HG03139 (cell line): ENCODE data around the gene CAMK2G.
A peak's percentile ranks its signal among the peaks of the same experiment; 100 is the strongest.
"Not testable (repeated sequence)": the region's sequence is repeated elsewhere in the genome, so short reads cannot be mapped to it uniquely, and the experiment has no call there.

Experiments
- ATAC-seq: cut with Tn5 transposase; IDR thresholded peaks from one replicate; pipeline ENCODE4 v1.9.1; 2021; ENCODE audit not compliant: unreplicated experiment

The CAMK2G gene

DNA sequence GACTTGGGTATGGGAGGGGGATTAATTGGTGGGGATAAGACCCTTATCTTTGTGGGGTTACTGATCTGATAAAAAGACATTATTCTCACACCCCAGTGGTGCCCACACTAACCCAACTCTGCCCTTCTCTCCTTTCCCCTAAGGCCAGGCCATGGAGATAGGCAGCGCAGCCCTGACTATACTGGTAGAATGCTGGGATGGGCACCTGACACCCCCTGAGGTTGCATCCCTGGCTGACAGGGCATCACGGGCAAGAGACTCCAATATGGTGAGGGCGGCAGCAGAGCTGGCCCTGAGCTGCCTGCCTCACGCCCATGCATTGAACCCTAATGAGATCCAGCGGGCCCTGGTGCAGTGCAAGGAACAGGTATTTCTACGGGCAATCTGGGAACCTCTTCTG lies 76.3 kb downstream of the CAMK2G start:
- ATAC-seq = no peak

GRCh38 chr10:73797324-73798025 lies 76.9 kb downstream of the CAMK2G start:
- ATAC-seq = no peak

- no peak for ATAC-seq
Observed at GRCh38 chr10:73796766-73797165, 77.6 kb downstream of the CAMK2G start.

GRCh38 chr10:73796035-73796434 lies 78.3 kb downstream of the CAMK2G start:
- not testable (repeated sequence) for ATAC-seq

- not testable (repeated sequence) for ATAC-seq
Observed at GRCh38 chr10:73795491-73795890, 78.9 kb downstream of the CAMK2G start.

DNA sequence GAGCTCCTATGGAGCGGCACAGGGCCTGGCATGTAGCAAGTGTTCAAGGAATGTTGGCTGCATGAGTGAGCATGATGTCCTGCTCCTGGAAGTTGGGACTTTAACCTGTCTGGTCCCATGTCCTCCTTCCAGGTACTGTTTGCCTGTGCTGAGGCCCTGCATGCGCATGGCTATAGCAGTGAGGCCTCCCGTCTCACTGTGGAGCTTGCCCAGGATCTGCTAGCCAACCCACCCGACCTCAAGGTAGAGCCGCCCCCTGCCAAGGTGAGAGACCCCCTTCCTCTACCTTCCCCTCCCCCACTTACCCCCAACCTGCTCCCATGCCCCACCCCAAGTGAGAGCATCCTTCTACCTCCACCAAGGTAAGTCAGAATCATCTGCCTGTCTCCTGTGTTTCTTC lies 80.9 kb downstream of the CAMK2G start:
- ATAC-seq = no peak

DNA sequence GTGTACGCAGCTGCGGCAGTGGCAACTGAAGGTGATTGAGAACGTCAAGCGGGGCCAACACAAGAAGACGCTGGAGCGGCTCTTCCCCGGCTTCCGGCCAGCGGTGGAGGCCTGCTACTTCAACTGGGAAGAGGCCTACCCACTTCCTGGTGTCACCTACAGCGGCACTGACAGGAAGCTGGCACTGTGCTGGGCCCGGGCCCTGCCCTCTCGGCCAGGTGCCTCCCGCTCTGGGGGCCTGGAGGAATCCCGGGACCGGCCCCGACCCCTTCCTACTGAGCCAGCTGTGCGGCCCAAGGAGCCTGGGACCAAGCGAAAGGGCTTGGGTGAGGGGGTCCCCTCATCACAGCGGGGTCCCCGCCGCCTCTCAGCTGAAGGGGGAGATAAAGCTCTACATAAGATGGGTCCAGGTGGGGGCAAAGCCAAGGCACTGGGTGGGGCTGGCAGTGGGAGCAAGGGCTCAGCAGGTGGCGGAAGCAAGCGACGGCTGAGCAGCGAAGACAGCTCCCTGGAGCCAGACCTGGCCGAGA lies 82.4 kb downstream of the CAMK2G start:
- ATAC-seq = no peak

DNA sequence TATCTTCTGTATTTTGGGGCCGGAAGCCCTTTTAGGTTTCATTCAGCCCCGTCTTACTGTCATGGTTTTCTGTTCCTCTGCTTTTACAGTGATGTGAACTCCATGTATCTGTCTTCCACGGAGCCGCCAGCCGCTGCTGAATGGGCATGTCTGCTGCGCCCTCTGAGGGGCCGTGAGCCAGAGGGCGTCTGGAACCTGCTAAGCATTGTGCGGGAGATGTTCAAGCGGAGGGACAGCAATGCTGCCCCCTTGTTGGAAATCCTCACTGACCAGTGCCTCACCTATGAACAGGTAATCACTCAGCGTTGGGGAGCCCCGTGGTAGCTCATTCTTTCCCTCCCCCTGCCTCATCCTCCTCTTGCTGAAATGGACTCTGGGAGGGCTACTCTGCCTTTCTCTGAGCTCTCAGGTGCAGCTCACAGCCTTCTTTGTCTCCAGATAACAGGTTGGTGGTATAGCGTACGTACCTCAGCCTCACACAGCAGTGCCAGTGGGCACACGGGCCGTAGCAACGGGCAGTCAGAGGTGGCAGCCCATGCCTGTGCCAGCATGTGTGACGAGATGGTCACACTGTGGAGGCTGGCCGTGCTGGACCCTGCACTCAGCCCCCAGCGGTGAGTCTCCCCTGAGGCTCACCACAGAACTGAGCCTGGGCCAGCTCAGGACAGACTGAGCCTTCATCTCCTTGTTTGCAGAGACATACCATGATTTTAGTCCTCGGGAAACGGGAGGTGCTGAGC lies 83.3 kb downstream of the CAMK2G start:
- no peak for ATAC-seq

- no peak for ATAC-seq
Observed at GRCh38 chr10:73789659-73790055, 84.7 kb downstream of the CAMK2G start.

DNA sequence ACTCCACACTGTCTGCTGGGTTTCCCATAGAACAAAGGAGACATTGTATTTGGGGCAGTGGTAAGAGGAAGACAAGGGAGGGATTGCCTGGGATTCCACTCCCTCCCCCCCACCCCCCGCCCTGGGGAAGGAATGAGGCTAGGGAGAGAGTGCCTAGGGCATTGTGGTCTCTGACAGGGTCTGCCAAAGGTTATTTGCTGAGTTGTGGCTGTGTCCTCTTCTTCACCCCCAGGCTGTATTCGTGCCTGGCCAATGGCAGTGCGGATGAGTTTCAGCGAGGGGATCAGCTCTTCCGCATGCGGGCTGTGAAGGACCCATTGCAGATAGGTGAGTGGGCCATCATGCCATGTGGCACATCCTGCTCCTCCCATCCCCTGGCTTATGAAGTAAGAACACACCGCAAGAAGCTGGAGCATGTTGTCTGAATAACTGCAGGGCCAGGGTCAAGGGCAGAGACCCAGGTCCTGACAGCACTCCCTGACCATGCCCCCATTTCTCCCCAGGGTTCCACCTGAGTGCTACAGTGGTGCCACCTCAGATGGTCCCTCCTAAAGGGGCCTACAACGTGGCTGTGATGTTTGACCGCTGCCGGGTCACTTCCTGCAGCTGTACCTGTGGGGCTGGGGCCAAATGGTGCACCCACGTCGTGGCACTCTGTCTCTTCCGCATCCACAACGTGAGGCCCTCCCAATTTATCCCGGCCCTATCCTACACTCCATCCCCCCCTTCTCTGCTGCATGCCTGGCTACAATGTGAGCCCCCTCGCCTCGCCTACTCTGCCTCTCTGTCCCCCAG lies 85.3 kb downstream of the CAMK2G start:
- no peak for ATAC-seq

DNA sequence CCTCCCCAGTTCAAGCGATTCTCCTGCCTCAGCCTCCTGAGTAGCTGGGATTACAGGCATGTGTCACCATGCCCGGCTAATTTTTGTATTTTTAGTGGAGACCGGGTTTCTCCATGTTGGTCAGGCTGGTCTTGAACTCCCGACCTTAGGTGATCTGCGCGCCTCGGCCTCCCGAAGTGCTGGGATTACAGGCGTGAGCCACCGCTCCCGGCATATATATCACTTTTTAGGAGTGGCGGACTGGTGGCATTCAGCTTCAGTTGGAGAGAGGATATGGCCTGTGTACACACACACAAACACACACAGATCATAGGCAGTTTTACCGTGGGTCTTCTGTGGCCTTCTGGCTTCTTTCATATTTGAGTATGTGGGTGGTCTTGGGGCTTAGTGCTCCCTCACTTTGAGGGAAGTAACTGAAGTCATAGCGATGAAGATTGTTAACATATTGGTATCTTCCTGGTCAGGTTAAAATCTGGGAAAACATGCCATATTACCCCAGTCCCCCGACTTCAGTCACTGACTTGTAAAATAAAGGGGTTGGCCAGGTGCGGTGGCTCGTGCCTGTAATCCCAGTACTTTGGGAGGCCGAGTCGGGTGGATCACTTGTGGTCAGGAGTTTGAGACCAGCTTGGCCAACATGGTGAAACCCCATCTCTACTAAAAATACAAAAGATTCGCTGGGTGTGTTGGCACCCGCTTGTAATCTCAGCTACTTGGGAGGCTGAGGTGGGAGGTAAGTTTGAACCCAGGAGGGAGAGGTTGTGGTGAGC lies 87.1 kb downstream of the CAMK2G start:
- not testable (repeated sequence) for ATAC-seq

- no peak for ATAC-seq
Observed at GRCh38 chr10:73786512-73786885, 87.9 kb downstream of the CAMK2G start.

GRCh38 chr10:73785721-73786511 lies 88.4 kb downstream of the CAMK2G start:
- no peak for ATAC-seq

- peak; percentile 71 for ATAC-seq
Observed at GRCh38 chr10:73785211-73785720, 89.1 kb downstream of the CAMK2G start, which contains the start of gene ZSWIM8. Gene ZSWIM8 (plus strand): TSS chr10:73785606. CDS start chr10:73785879, 273 bp downstream.

DNA sequence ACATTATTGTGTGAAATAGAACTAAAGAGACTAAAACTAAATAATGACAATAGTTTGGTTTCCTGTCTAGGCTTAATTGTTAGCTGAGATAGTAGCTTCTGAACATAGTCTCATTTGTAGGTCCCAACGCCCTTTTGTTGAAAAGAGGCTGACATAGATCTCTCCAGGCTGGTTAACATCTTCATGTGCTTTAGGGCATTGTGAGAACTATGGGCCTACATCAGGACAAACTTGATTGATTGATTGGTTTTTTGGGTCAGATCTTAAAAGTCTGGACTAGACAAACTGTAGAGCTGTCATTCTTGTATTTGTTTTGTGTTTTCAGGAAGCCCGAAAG lies 91.6 kb downstream of the CAMK2G start:
- no peak for ATAC-seq

GRCh38 chr10:73781879-73782748 lies 92.2 kb downstream of the CAMK2G start, which contains the start of gene CHCHD1:
Gene CHCHD1 (plus strand): TSS chr10:73782048. CDS start chr10:73782076, 28 bp downstream.
- ATAC-seq = no peak

DNA sequence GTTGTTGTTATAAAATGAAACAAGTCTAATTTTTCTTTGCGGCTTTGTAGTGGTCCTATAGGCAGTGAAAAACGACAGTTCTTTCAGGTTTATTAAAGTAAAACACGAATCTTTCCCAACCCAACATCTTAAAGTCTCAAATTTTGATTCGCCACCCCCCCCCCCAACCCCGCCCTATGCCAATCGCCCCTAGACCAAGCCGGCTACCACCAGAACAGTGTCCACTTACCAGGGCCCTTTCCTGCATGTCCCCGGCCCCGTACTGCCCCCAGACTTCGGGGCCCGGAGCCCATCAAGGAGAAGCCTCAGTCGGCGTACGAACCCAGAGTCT lies 92.8 kb downstream of the CAMK2G start:
- no peak for ATAC-seq

DNA sequence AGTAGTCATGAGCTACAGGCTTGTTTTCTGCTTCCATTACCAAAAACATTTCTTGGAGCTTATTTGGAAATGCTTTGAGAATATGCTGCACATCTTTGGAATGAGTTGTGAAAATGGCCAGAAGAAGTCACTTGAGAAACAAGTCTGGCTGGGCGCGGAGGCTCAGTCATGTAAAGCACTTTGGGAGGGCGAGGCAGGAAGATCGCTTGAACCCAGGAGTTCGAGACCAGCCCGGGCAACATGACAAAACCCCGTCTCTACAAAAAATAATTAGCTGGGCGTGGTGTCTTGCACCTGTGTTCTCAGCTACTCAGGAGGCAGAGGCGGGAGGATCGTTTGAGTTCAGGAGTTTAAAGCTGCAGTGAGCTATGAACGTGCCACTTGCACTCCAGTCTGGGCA lies 93.4 kb downstream of the CAMK2G start:
- no peak for ATAC-seq

DNA sequence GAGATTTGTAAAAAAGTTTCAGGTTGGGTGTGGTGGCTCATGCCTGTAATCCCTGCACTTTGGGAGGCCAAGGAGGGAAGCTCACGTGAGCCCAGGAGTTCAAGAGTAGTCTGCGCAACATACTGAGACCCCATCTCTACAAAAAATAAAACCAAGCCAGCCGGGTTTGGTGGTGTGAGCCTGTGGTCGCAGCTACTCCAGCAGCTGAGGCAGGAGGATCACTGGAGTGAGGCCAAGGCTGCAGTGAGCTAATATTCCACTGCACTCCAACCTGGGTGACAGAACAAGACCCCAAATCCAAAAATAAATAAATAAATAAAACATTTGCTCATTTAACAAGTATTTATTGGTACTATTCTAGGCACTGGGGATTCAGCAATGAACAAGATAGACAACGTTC lies 94.1 kb downstream of the CAMK2G start:
- ATAC-seq = no peak
